ENCODE measurements around the gene LAMA5. TPM values are rescaled to one million over a fixed set of nuclear protein-coding genes. Genes with fewer than 3 reads are reported as not detected.

LAMA5 gene
- total RNA-seq, 1 experiment from 2014 or later = 321 TPM

GRCh38 chr20:62298577-62299249 is 68.4 kb downstream of the LAMA5 start:
- Histone ChIP-seq H3K4me1 (ENCODE audit: control insufficient read depth in 1 of 2, insufficient read depth in 2 of 2, low read length in 2 of 2) (peaks cover 5 to 14% of the 10 kb centered on the region in 2 experiments; a peak in 3 of 4 replicates), H3K36me3 (ENCODE audit: control insufficient read depth in 1 of 2, insufficient read depth in 2 of 2, low read length in 2 of 2) (peaks cover 5 to 8% of the 10 kb centered on the region in 2 experiments; a peak in 2 of 4 replicates), H3K27ac (ENCODE audit: low read depth, low read length) (no peak overlapping the region), H2AFZ (ENCODE audit: low read depth, low read length, poor library complexity, severe bottlenecking) (no peak overlapping the region), H3K4me3 (replicated peaks in 1 of 2; ENCODE audit: low read depth in 1 of 2, low read length in 2 of 2) (no peak overlapping the region), H4K20me1 (ENCODE audit: insufficient read depth) (peaks cover 2% of the 10 kb centered on the region; the same call in 1 of the 2 replicates), H3K9me3 (ENCODE audit: control insufficient read depth in 1 of 2, insufficient read depth in 1 of 2, low read depth in 1 of 2, low read length in 2 of 2) (no peaks in the 10 kb centered on the region), H3K4me2 (ENCODE audit: low read length) (no peak overlapping the region), H3K9ac (ENCODE audit: low read length) (no peak overlapping the region), H3K27me3 (ENCODE audit: insufficient read depth, low read length) (no peaks in the 10 kb centered on the region), H3K9me2 (ENCODE audit: insufficient read depth) (no peaks in the 10 kb centered on the region), H3K79me2 (ENCODE audit: insufficient read depth, low read length) (peaks cover 9% of the 10 kb centered on the region)
- TF ChIP-seq EZH2phosphoT487 (IDR thresholded peaks at IDR 0.05; ENCODE audit: borderline replicate concordance) (no peak), ZNF274 (IDR thresholded peaks at IDR 0.05; ENCODE audit: low read depth, low read length) (no peak), EGR1 (IDR thresholded peaks at IDR 0.05; ENCODE audit: low read depth) (no peak), REST (IDR thresholded peaks at IDR 0.05; ENCODE audit: low read depth) (no peak), ELF1 (IDR thresholded peaks at IDR 0.05; ENCODE audit: borderline replicate concordance, low read depth) (no peak), FOSL1 (IDR thresholded peaks at IDR 0.05; ENCODE audit: low read depth) (no peak), POLR2AphosphoS5 (IDR thresholded peaks at IDR 0.05; ENCODE audit: low read depth, low read length) (no peak), JUND (IDR thresholded peaks at IDR 0.05) (no peak), EZH2 (IDR thresholded peaks at IDR 0.05) (no peak), MAX (IDR thresholded peaks at IDR 0.05) (no peak), SIN3A (IDR thresholded peaks at IDR 0.05; ENCODE audit: low read depth) (no peak), ZBTB33 (IDR thresholded peaks at IDR 0.05; ENCODE audit: extremely low read depth, insufficient replicate concordance, low read length) (no peak), SRF (IDR thresholded peaks at IDR 0.05; ENCODE audit: low read depth) (no peak), SP1 (IDR thresholded peaks at IDR 0.05; ENCODE audit: low read depth) (no peak), CTCF (IDR thresholded peaks at IDR 0.05 in 2 of 3, conservative IDR thresholded peaks at IDR 0.05 in 1 of 3; ENCODE audit: borderline replicate concordance in 1 of 3, insufficient read depth in 1 of 3, low read depth in 2 of 3, low read length in 2 of 3) (no peak), POLR2A (IDR thresholded peaks at IDR 0.05; ENCODE audit: borderline replicate concordance, extremely low read depth, insufficient read depth, insufficient read length) (no peak), TCF7L2 (IDR thresholded peaks at IDR 0.05; ENCODE audit: borderline replicate concordance, extremely low read depth, insufficient read depth, insufficient read length) (no peak), RAD21 (IDR thresholded peaks at IDR 0.05; ENCODE audit: low read depth) (no peak)
- intact Hi-C loops (cut with micrococcal nuclease) = no loop called here
- POLR2A ChIA-PET = no interaction called here
- CTCF ChIA-PET = interaction anchor here (1.3 kb wide), 1 partner anchor 84 kb away, joined by 4 read pairs; no protein-coding TSS in a partner anchor
- no TSS peak for BruUV-seq (replicated peaks)
- no peak for DNase-seq (ENCODE audit: low read depth, low spot score)
- ATAC-seq = no peak
- RAD21 ChIA-PET (ENCODE audit: low non-redundant PET in 1 of 2, low total read pairs in 2 of 2, uncharacterized antibody in 2 of 2, unreplicated experiment in 2 of 2) = no interaction called here
